GM19035 (cell line): ENCODE results near the gene AP4S1.
"Not testable (repeated sequence)": the region's sequence is repeated elsewhere in the genome, so short reads cannot be mapped to it uniquely, and the experiment has no call there.

Source experiments
- ATAC-seq: cut with Tn5 transposase; IDR thresholded peaks from one replicate; pipeline ENCODE4 v1.9.1; 2021; ENCODE audit not compliant: unreplicated experiment

AP4S1 gene, protein sequence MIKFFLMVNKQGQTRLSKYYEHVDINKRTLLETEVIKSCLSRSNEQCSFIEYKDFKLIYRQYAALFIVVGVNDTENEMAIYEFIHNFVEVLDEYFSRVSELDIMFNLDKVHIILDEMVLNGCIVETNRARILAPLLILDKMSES

DNA sequence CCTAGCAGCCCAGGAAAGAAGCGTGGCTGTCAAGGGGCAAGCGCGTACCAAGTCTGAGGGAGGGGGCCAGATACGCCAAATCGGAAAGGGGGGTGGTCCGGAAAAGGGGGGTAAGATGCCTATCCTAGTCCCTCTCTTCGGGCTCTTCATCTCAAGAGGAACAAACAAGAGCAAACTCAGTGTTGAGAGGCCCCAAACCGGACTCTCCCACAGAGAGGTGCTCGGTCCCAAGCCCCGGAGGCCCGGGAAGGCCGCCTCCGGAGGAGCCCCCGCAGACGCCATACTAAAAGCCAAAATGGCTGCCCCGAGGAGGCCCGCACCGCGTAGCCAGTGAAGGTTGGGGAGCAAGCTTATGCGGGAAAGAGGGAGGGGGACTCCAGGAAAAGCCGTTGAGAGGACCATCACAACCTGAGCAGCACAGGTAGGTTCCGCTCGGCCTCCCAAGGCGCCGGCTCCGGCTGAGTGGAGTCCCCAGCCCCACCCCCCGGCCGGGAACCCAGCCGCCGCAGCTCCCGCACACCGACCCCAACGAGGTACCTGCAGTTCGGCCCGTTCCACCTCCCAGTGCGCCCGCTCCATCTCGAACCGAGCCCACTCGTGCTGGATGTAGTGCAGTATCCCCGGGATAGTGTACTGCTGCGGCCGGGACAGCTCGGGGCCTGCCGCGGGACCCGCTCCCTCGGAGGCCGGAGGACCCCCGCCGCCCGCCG is at the start of gene AP4S1:
Gene AP4S1 (plus strand): TSS at position 283 of the 710 bp plus-strand sequence. CDS start 40,548 bp downstream, outside the sequence.
- peak; percentile 24 for ATAC-seq

DNA sequence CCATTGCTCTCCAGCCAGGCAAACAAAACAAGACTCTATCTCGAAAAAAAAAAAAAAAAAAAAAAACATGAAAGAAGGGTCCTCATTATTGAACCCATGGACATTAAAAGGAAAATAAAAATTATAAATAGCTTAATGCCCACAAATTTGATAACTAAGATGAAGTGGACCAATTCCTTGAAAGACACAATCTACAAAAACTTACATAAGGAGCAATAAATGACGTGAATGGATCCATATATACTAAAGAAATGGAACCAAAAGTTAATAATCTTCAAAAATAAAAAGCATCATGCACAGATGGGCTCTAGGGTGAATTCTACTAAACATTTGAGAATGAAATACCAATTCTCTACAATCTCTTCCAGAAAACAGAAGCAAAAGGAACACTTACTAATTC is 47.7 kb upstream of the AP4S1 start:
- ATAC-seq: no peak

- ATAC-seq: not testable (repeated sequence)
Measured at GRCh38 chr14:30980106-30980704, 45.2 kb upstream of the AP4S1 start.

- ATAC-seq: no peak
Measured at GRCh38 chr14:30980980-30981379, 44.5 kb upstream of the AP4S1 start.

- no peak for ATAC-seq
Measured at GRCh38 chr14:30982533-30982932, 42.9 kb upstream of the AP4S1 start.

- no peak for ATAC-seq
Measured at GRCh38 chr14:30983858-30984257, 41.6 kb upstream of the AP4S1 start.

DNA sequence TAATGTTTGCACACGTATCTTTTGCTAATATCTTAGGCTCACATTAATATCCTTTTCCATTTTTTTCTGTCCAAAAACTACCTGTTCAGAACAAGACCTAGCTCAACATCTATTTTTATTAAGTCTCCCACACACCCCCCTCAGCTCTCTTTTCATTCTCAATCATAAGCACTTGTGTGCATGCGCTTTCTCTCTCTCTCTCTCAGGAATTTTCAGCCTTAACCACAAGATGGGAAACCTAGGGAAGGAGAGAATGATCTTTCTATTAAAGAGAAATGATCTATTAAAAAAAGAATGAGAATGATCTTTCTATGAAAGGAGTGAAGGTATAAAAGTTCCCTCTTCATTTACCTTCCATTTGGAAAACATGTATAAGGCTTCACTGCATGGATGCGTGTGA is 39.7 kb upstream of the AP4S1 start:
- ATAC-seq: no peak

DNA sequence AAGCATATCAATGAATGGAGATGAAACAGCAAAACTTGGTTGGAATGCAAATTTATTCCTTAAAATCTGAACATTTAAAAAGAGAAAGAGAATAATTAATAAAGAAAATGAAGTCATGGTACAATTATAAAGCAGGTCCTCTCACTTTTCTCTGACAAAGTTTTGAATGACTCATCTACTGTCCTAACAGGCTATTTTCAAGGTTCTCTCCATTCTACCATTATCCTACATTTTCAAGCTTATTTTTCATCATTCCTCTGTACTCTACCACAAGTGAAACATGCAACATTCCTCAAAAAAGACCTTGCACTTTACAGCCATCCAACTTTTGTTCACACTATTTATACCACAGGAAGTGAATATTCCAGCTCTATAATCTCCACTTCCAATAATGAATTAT is 36.9 kb upstream of the AP4S1 start:
- ATAC-seq: no peak

DNA sequence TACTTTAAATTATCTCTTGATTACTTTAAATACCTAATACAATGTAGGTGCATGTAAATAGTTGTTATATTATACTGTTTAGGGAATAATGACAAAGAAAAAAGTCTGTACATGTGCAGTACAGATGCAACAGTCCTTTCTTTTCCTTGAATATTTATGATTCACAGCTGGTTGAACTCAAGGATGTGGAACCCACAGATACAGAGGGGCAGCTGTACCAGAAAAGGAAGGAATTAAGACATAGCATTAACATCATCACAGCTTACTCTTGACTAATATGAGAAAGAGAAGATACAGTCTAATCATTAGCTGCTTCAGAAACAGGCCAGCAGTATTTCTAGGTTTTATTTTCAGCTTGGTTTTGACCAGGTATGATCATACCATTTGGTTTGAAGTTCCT is 34.7 kb upstream of the AP4S1 start:
- ATAC-seq: no peak

DNA sequence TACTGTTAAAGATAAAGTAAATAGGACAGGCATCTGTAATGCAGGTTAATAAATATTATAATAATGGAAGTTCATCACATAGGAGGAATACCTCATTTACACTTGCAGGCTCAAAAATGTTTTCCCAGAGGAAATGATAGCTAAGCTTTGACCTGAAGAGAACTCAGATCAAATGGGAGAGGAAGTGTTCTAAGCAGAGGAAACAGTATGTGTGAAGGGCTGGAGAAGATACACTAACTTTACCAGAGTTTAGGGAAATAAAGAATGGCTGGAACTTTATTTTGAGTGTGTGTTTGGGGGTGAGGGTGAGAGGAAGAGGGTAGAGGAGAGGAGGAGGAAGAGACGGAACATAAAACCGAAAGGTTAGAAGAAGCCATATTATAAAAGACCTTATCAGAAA is 34.0 kb upstream of the AP4S1 start:
- no peak for ATAC-seq

DNA sequence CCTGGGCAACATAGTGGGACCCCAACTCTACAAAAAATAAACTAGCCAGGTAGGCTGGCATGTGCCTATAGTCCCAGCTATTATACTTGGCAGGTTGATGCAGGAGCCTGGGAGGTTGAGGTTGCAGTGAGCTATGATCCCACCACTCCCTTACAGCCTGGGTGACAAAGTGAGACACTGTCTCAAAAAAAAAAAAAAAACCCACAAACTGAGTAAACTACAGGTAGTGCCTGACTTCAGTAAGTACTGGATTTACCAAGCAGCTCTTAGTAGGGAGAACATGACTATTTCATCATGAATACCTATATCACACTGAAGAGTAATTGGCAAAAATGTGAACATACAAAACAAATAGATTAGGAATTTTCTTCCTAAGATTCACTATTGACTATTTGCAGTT is 32.4 kb upstream of the AP4S1 start:
- ATAC-seq: no peak

GRCh38 chr14:30994681-30995620 is 30.5 kb upstream of the AP4S1 start:
- ATAC-seq: peak; percentile 79

DNA sequence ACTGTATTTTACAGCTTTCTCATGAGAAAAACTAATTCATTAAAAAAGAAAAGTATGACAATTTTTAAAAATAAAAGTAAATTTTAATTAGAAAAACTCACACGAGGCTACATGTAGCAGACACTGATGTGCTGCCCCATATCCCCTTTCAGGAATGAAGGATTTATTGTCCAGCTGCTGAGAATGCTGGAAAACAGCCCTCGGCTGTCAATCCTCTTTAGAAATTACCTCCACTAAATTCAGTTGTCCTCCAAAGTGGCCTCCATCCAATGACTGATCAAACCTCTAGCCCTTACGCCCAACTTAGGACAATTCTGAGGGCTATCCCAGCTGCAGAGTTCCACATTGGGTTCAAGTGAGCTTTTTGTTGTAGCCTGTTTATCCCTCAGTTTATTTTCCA is 29.8 kb upstream of the AP4S1 start:
- ATAC-seq: no peak

GRCh38 chr14:30996892-30997659 is 28.4 kb upstream of the AP4S1 start:
- no peak for ATAC-seq

DNA sequence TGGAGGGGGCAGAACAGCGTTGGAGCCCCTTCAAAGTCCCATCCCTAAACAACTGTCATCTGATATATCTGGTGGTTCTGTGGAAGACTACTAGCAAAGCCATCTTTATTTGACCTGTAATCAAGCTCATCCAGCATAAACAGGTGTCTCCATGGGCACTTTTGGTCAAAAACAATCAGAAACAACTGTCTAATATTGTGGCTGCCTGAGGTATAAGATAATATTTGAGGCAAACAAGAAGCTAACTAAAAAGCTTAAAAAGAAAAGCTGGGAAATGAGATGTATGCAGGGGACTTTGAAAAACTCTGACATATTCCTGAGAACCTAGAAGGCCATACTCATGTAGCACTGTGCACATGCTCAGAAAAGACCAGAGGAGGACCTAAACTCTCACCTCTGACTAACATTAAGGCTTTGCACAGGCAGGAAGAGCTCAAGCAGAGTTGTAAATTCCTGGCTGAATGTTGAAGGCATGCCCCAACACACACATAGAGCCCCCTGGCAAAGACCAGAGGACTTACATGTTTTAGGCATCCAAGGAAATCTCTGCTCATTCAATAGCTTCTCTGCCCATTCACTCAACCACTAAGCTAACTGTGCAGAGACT is 27.2 kb upstream of the AP4S1 start:
- ATAC-seq: no peak

DNA sequence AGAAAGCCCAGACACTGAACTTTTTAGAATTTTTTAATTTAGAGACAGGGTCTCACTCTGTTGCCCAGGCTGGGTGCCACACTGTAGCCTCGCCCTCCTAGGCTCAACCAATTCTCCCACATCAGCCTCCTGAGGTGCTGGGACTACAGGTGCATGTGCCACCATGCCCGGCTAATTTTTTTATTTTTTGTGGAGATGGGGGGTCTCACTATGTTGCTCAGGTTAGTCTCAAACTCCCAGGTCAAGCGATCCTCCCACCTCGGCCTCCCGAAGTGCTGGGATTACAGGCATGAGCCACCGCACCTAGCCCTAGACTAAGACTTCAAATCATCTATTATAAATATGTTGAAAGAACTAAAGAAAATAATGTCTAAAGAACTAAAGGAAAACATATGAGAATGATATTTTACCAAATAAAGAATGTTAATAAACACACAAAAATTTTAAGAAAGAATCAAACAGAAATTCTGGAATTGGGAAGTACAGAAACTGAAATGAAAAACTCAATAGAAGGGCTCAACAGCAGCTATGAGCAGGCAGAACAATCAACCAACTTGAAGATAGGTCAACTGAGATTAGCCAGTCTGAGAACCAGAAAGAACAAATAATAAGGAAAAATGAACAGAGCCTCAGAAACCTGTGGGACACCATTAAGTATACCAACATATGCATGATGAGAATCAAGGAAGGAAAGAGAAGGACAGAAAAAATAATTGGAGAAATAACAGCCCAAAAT is 26.2 kb upstream of the AP4S1 start:
- no peak for ATAC-seq

- ATAC-seq: no peak
Measured at GRCh38 chr14:31000629-31001338, 24.7 kb upstream of the AP4S1 start.

DNA sequence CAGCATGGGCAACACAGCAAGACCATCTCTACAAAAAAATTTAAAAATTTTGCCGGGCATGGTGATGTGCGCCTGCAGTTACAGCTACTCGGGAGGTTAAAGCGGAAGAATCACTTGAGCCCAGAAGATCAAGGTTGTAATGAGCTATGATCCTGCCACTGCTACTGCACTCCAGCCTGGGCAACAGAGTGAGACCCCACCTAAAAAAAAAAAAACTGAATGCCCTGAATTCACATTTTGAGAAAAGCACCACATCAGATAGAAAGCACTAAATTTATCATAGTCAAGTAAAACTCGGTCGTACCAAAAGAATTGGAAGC is 24.1 kb upstream of the AP4S1 start:
- no peak for ATAC-seq

- ATAC-seq: no peak
Measured at GRCh38 chr14:31003284-31003683, 22.2 kb upstream of the AP4S1 start.
